H1 (cell line): Measurements from ENCODE around the gene TMBIM1. TPM values are rescaled to one million over a fixed set of nuclear protein-coding genes. Genes with fewer than 3 reads are reported as not detected.

Experiments
- CTCF ChIA-PET: fragments of 300-600 bp; sonication (Branson Sonifier 250); formaldehyde crosslinking; loops from one replicate; lab custom pipeline; 2021; ENCODE audit not compliant: partially characterized antibody; lab: Charles Lee
- POLR2A ChIA-PET: fragments of 300-600 bp; sonication (Branson Sonifier 250); formaldehyde crosslinking; loops from one replicate; lab custom pipeline; 2021; ENCODE audit warnings: inconsistent platforms; ENCODE audit not compliant: partially characterized antibody; lab: Charles Lee
- DNase-seq, 2 experiments: peaks; one replicate each; pipeline versions ENCODE4 v3.0.0 to v3.0.0-alpha.2; 2010 to 2022; ENCODE audit warnings: low spot score in 2 of 2, low read depth in 1 of 2, mixed read lengths in 1 of 2
- FAIRE-seq: peaks from 2 replicates; lab custom pipeline; 2011; peaks lifted over from hg19 to GRCh38; lab: Jason Lieb, UNC
- H2AFZ ChIP-seq: 2 replicates; pipeline ENCODE4 v1.8.1; 2012; ENCODE audit warnings: low read length, inconsistent platforms
- H2AK5ac ChIP-seq: 2 replicates; pipeline ENCODE4 v1.6.1; 2013; ENCODE audit warnings: low read depth, low read length
- H2BK120ac ChIP-seq: replicated peaks from 2 replicates; pipeline ENCODE3; 2013; ENCODE audit warnings: low read depth, low read length, inconsistent platforms
- H2BK12ac ChIP-seq: 2 replicates; pipeline ENCODE4 v1.6.1; 2013; ENCODE audit warnings: low read depth, low read length
- H2BK15ac ChIP-seq: 2 replicates; pipeline ENCODE4 v1.6.1; 2013; ENCODE audit warnings: low read length
- H2BK20ac ChIP-seq: 2 replicates; pipeline ENCODE4 v1.6.1; 2013; ENCODE audit warnings: low read length
- H2BK5ac ChIP-seq: 2 replicates; pipeline ENCODE4 v1.6.1; 2013; ENCODE audit warnings: low read depth, low read length
- H3K14ac ChIP-seq: 2 replicates; pipeline ENCODE4 v1.6.1; 2013; ENCODE audit warnings: inconsistent platforms; ENCODE audit not compliant: insufficient read length
- H3K18ac ChIP-seq: 2 replicates; pipeline ENCODE4 v1.6.1; 2013; ENCODE audit warnings: low read length; ENCODE audit errors: extremely low read depth
- H3K23ac ChIP-seq: 2 replicates; pipeline ENCODE4 v1.6.1; 2013; ENCODE audit warnings: inconsistent platforms; ENCODE audit not compliant: insufficient read length
- H3K23me2 ChIP-seq: 2 replicates; pipeline ENCODE4 v1.6.1; 2013; ENCODE audit warnings: low read depth, low read length
- H3K27ac ChIP-seq: 2 replicates; pipeline ENCODE4 v1.6.1; 2011; ENCODE audit warnings: low read depth, low read length, inconsistent platforms
- H3K27me3 ChIP-seq, 4 experiments: replicated peaks in 1 of 4; 1 replicate in 1 of 4; 2 replicates in 3 of 4; pipeline versions ENCODE4 v1.6.1 to v1.8.1; 2011 to 2013; ENCODE audit warnings: low read length in 3 of 4, mild to moderate bottlenecking in 3 of 4, inconsistent platforms in 2 of 4, mixed read lengths in 2 of 4, moderate library complexity in 1 of 4; ENCODE audit not compliant: control insufficient read depth in 3 of 4, insufficient read depth in 3 of 4; ENCODE audit errors: extremely low read depth in 1 of 4
- H3K36me3 ChIP-seq, 4 experiments: 2 replicates each; pipeline versions ENCODE4 v1.6.1 to v1.8.1; 2011 to 2013; ENCODE audit warnings: mild to moderate bottlenecking in 4 of 4, low read length in 3 of 4, moderate library complexity in 2 of 4, control low read depth in 1 of 4, inconsistent platforms in 1 of 4; ENCODE audit not compliant: insufficient read depth in 4 of 4, control insufficient read depth in 2 of 4
- H3K4ac ChIP-seq: replicated peaks from 2 replicates; pipeline ENCODE3; 2013; ENCODE audit warnings: low read length, low read depth, mixed read lengths, inconsistent platforms; ENCODE audit not compliant: insufficient read length
- H3K4me1 ChIP-seq, 4 experiments: replicated peaks in 1 of 4; 1 replicate in 1 of 4; 2 replicates in 3 of 4; pipeline versions ENCODE4 v1.6.1 to v1.8.1; 2011 to 2013; ENCODE audit warnings: low read length in 3 of 4, inconsistent platforms in 2 of 4, mixed read lengths in 1 of 4; ENCODE audit not compliant: insufficient read depth in 4 of 4, control insufficient read depth in 3 of 4
- H3K4me2 ChIP-seq, 2 experiments: 2 replicates each; pipeline versions ENCODE4 v1.6.1 to v1.8.1; 2011 to 2013; ENCODE audit warnings: low read depth in 2 of 2, low read length in 2 of 2, control low read depth in 1 of 2, inconsistent platforms in 1 of 2, mild to moderate bottlenecking in 1 of 2; ENCODE audit not compliant: insufficient read depth in 1 of 2
- H3K4me3 ChIP-seq, 4 experiments: fragments of 200-600, 300-600 bp in 1 of 4; sonication (generic), shearing (Covaris generic), sonication (Bioruptor Twin) in 1 of 4; 2 replicates each; pipeline versions ENCODE4 v1.5.1 to v1.8.1; 2011 to 2016; ENCODE audit warnings: low read length in 4 of 4, low read depth in 3 of 4, control low read depth in 2 of 4, inconsistent platforms in 2 of 4, mild to moderate bottlenecking in 2 of 4, mixed read lengths in 1 of 4, moderate library complexity in 1 of 4; ENCODE audit not compliant: insufficient read depth in 2 of 4; ENCODE audit errors: extremely low read depth in 1 of 4
- H3K56ac ChIP-seq: replicated peaks from 2 replicates; pipeline ENCODE3; 2013; ENCODE audit warnings: low read depth, mild to moderate bottlenecking, mixed read lengths, low read length, inconsistent platforms; ENCODE audit not compliant: insufficient read length
- H3K79me1 ChIP-seq: 2 replicates; pipeline ENCODE4 v1.6.1; 2013; ENCODE audit warnings: low read depth, low read length, control low read depth
- H3K79me2 ChIP-seq, 2 experiments: 2 replicates each; pipeline versions ENCODE4 v1.6.1 to v1.8.1; 2012 to 2013; ENCODE audit warnings: low read length in 2 of 2, mild to moderate bottlenecking in 2 of 2, inconsistent platforms in 1 of 2; ENCODE audit not compliant: insufficient read depth in 2 of 2, control insufficient read depth in 1 of 2
- H3K9ac ChIP-seq, 4 experiments: replicated peaks in 1 of 4; 1 replicate in 1 of 4; 2 replicates in 3 of 4; pipeline versions ENCODE4 v1.6.1 to v1.8.1; 2011 to 2013; ENCODE audit warnings: low read depth in 3 of 4, low read length in 3 of 4, control low read depth in 2 of 4, mild to moderate bottlenecking in 2 of 4, moderate library complexity in 2 of 4, inconsistent platforms in 1 of 4; ENCODE audit errors: extremely low read depth in 1 of 4
- H3K9me3 ChIP-seq, 2 experiments: 2 replicates each; pipeline versions ENCODE4 v1.6.1 to v1.8.1; 2012 to 2013; ENCODE audit warnings: mild to moderate bottlenecking in 2 of 2, moderate library complexity in 2 of 2, control low read depth in 1 of 2, inconsistent platforms in 1 of 2, low read depth in 1 of 2, low read length in 1 of 2, mixed read lengths in 1 of 2; ENCODE audit not compliant: insufficient read depth in 2 of 2
- H4K20me1 ChIP-seq, 2 experiments: replicated peaks in 1 of 2; 2 replicates each; pipeline versions ENCODE3 to v1.8.1; 2011 to 2013; ENCODE audit warnings: inconsistent platforms in 2 of 2, low read length in 2 of 2, mild to moderate bottlenecking in 1 of 2; ENCODE audit not compliant: insufficient read depth in 2 of 2, control insufficient read depth in 1 of 2
- H4K5ac ChIP-seq: 2 replicates; pipeline ENCODE4 v1.6.1; 2013; ENCODE audit warnings: low read length, low read depth, mixed read lengths, inconsistent platforms; ENCODE audit not compliant: insufficient read length
- H4K8ac ChIP-seq: 2 replicates; pipeline ENCODE4 v1.8.0; 2013; ENCODE audit warnings: mild to moderate bottlenecking, moderate library complexity, low read length, inconsistent platforms; ENCODE audit not compliant: insufficient read depth; ENCODE audit errors: extremely low read depth
- H4K91ac ChIP-seq: replicated peaks from 2 replicates; pipeline ENCODE3; 2013; ENCODE audit warnings: low read length, mixed read lengths, inconsistent platforms; ENCODE audit not compliant: insufficient read length
- ATF3 ChIP-seq: IDR thresholded peaks from 2 replicates; pipeline ENCODE4 v1.6.1; 2011; ENCODE audit warnings: low read depth, mild to moderate bottlenecking, low read length; ENCODE audit not compliant: insufficient read depth
- BACH1 ChIP-seq: IDR thresholded peaks from 2 replicates; pipeline ENCODE4 v1.6.1; 2012; ENCODE audit warnings: low read length, improper control_type of control experiment
- CHD1 ChIP-seq: IDR thresholded peaks from 2 replicates; pipeline ENCODE4 v1.6.1; 2012; ENCODE audit warnings: low read depth, low read length, improper control_type of control experiment
- CREB1 ChIP-seq: IDR thresholded peaks from 2 replicates; pipeline ENCODE4 v1.6.1; 2012; ENCODE audit warnings: inconsistent platforms
- EGR1 ChIP-seq: IDR thresholded peaks from 2 replicates; pipeline ENCODE4 v1.6.1; 2011; ENCODE audit warnings: low read depth, low read length, borderline replicate concordance
- EZH2 ChIP-seq: fragments of 200-600 bp; sonication (generic); IDR thresholded peaks from 2 replicates; pipeline ENCODE4 v1.7.1; 2012; ENCODE audit warnings: low read depth, mild to moderate bottlenecking, moderate library complexity, low read length, inconsistent platforms; ENCODE audit not compliant: severe bottlenecking
- HDAC6 ChIP-seq: IDR thresholded peaks from one replicate; pipeline ENCODE4 v1.7.1; 2012; ENCODE audit warnings: low read depth, mild to moderate bottlenecking, inconsistent platforms, low read length, moderate library complexity
- NANOG ChIP-seq: IDR thresholded peaks from 2 replicates; pipeline ENCODE4 v1.6.1; 2011; ENCODE audit warnings: low read length, low read depth, mild to moderate bottlenecking, inconsistent platforms; ENCODE audit not compliant: insufficient read depth, poor library complexity, severe bottlenecking
- POLR2A ChIP-seq, 2 experiments: IDR thresholded peaks; 1 replicate in 1 of 2; 2 replicates in 1 of 2; pipeline ENCODE4 v1.6.1; 2011; ENCODE audit warnings: low read depth in 2 of 2, low read length in 2 of 2, mild to moderate bottlenecking in 2 of 2; ENCODE audit errors: control extremely low read depth in 1 of 2
- RNF2 ChIP-seq: fragments of 200-900, 300-1000 bp; sonication (generic); IDR thresholded peaks from 2 replicates; pipeline ENCODE4 v1.7.1; 2016; ENCODE audit warnings: borderline replicate concordance, low read depth, mild to moderate bottlenecking, antibody characterized with exemption, low read length; ENCODE audit not compliant: poor library complexity, severe bottlenecking; ENCODE audit errors: missing control alignments
- SIN3A ChIP-seq, 2 experiments: IDR thresholded peaks in 1 of 2; conservative IDR thresholded peaks in 1 of 2; 2 replicates each; pipeline ENCODE4 v1.6.1; 2011 to 2012; ENCODE audit warnings: low read length in 2 of 2, improper control_type of control experiment in 1 of 2, low read depth in 1 of 2, mild to moderate bottlenecking in 1 of 2
- YY1 ChIP-seq: IDR thresholded peaks from 2 replicates; pipeline ENCODE4 v1.6.1; 2011; ENCODE audit warnings: low read depth, mild to moderate bottlenecking, low read length
- WGBS, 2 experiments: shearing (Covaris generic) in 1 of 2; methylation state at CpG; one replicate each; pipeline versions ENCODE4 v1.1.6 to v1.1.7; 2013 to 2015; ENCODE audit warnings: low lambda C conversion rate in 2 of 2, mixed read lengths in 2 of 2, inconsistent platforms in 1 of 2, low coverage in 1 of 2, missing lambda C conversion rate in 1 of 2; ENCODE audit not compliant: insufficient replicate concordance in 2 of 2, insufficient coverage in 1 of 2, insufficient read length in 1 of 2; ENCODE audit errors: extremely low coverage in 1 of 2, missing lambda C conversion rate in 1 of 2; 5-methylcytosine and 5-hydroxymethylcytosine counted together
- polyA plus RNA-seq, 7 experiments: library from polyadenylated mRNA; depleted of rRNA in 3 of 7; stranded (reverse) in 5 of 7; unstranded in 2 of 7; fragments of >200 nt in 5 of 7; fragments of 200-250 nt in 2 of 7; gene quantifications; 1 replicate in 5 of 7; 2 replicates in 1 of 7; 4 replicates in 1 of 7; pipeline versions ENCODE4 v1.2.1 to v1.2.3, GENCODE V29; 2011 to 2013; ENCODE audit warnings: missing spikeins in 2 of 7, mixed read lengths in 2 of 7
- total RNA-seq: library from RNA; stranded (reverse); fragmentation: NEBNext Ultra II Directional; extraction: Animal tissue kit (Norgen Biotek cat#: 25700); gene quantifications from 2 replicates; pipeline ENCODE4 v1.2.1, GENCODE V29; 2021

TMBIM1 gene
- total and polyA plus RNA-seq, 2 of the 8 experiments (the other 6 are each of a cell fraction or from before 2014, with no cell fraction given) = 22.1 to 36.8 TPM

- H3K27ac ChIP-seq = no peak overlapping the region
- no peak for DNase-seq
- TF ChIP-seq YY1 = no peak
- no peak for TF ChIP-seq EZH2
- no peak for TF ChIP-seq ATF3
- no peak for TF ChIP-seq CHD1
- TF ChIP-seq NANOG = no peak
- no peak for TF ChIP-seq HDAC6
- TF ChIP-seq CREB1 = no peak
- TF ChIP-seq EGR1 = no peak
- no peak for TF ChIP-seq BACH1
- no peak for TF ChIP-seq POLR2A (IDR thresholded peaks at IDR 0.05; ENCODE audit: control extremely low read depth in 1 of 2, low read depth in 2 of 2, low read length in 2 of 2)
- TF ChIP-seq SIN3A (conservative IDR thresholded peaks at IDR 0.05 in 1 of 2, IDR thresholded peaks at IDR 0.05 in 1 of 2; ENCODE audit: low read depth in 1 of 2, low read length in 2 of 2) = no peak
- no peak for TF ChIP-seq RNF2
These were observed 35.5 kb downstream of the TMBIM1 start for GRCh38 chr2:218256612-218257350.

More at GRCh38 chr2:218256612-218257350, 35.5 kb downstream of the TMBIM1 start:
- no peak overlapping the region for H3K56ac ChIP-seq
- H4K20me1 ChIP-seq = peaks cover 0 to 2% of the 10 kb centered on the region in 2 experiments
- peaks cover 3 to 20% (median 14%) of the 10 kb centered on the region in 4 experiments for H3K4me1 ChIP-seq
- no peak overlapping the region for H3K14ac ChIP-seq
- no peaks in the 10 kb centered on the region for H3K27me3 ChIP-seq
- H3K23me2 ChIP-seq = no peaks in the 10 kb centered on the region
- H2AFZ ChIP-seq = no peak overlapping the region
- no peak overlapping the region for H2BK5ac ChIP-seq
- H3K36me3 ChIP-seq = peaks cover 17 to 42% (median 33%) of the 10 kb centered on the region in 4 experiments
- ChIA-PET POLR2A (interaction anchor here (1.3 to 2.9 kb wide), 5 partner anchors 10 to 40 kb away, joined by 3 to 12 read pairs (median 8); partner anchors contain the start of genes AAMP, ARPC2 and PNKD), CTCF (interaction anchor here (0.6 to 9.0 kb wide), 22 partner anchors 9 to 471 kb away, joined by 3 to 81 read pairs (median 4); partner anchors contain the start of genes AAMP and PNKD)
- H2BK15ac ChIP-seq = no peak overlapping the region
- no peaks in the 10 kb centered on the region for H3K79me2 ChIP-seq
- no peak overlapping the region for H2BK120ac ChIP-seq
- no peak overlapping the region for H2BK12ac ChIP-seq
- WGBS, 2 experiments = 94% methylated on average over 13 of the region's 13 CpGs; no CpG with 5 or more reads in 1 of the 2 experiments
- no peak overlapping the region for H3K9ac ChIP-seq
- no peak overlapping the region for H2BK20ac ChIP-seq
- no peak overlapping the region for H4K91ac ChIP-seq
- no peak overlapping the region for H3K23ac ChIP-seq
- no peak for FAIRE-seq
- no peak overlapping the region for H3K4me2 ChIP-seq
- H2AK5ac ChIP-seq = no peak overlapping the region
- no peaks in the 10 kb centered on the region for H3K9me3 ChIP-seq
- H3K4ac ChIP-seq = no peak overlapping the region
- H3K18ac ChIP-seq = no peak overlapping the region
- H3K4me3 ChIP-seq = no peak overlapping the region
- H4K5ac ChIP-seq = no peak overlapping the region
- H4K8ac ChIP-seq = no peak overlapping the region
- H3K79me1 ChIP-seq = no peaks in the 10 kb centered on the region
